Memory B cell (primary cell): ENCODE results near the gene UNC93B1.

Experiments
- ATAC-seq: fragments of 150-1000 bp; cut with Tn5 transposase; 2 replicates; pipeline ENCODE4 v1.10.0; 2021; ENCODE audit warnings: low read depth, mild to moderate bottlenecking, moderate library complexity
- DNase-seq, 2 donors: peaks; one replicate each; pipeline ENCODE4 v3.0.0; 2022; ENCODE audit warnings: low spot score in 2 of 2
- H3K27ac Mint-ChIP-seq: one replicate; pipeline ENCODE4 v1.8.0; 2022; ENCODE audit warnings: mild to moderate bottlenecking, moderate library complexity, mixed read lengths
- H3K27me3 Mint-ChIP-seq: one replicate; pipeline ENCODE4 v1.8.0; 2022; ENCODE audit warnings: mixed read lengths
- H3K36me3 Mint-ChIP-seq: one replicate; pipeline ENCODE4 v1.8.0; 2022; ENCODE audit warnings: mild to moderate bottlenecking, mixed read lengths
- H3K4me1 Mint-ChIP-seq: one replicate; pipeline ENCODE4 v1.8.0; 2022; ENCODE audit warnings: mixed read lengths
- H3K4me3 Mint-ChIP-seq: one replicate; pipeline ENCODE4 v1.8.0; 2022; ENCODE audit warnings: mild to moderate bottlenecking, moderate library complexity, mixed read lengths
- H3K9me3 Mint-ChIP-seq: one replicate; pipeline ENCODE4 v1.8.0; 2022; ENCODE audit warnings: mixed read lengths

The UNC93B1 gene

DNA sequence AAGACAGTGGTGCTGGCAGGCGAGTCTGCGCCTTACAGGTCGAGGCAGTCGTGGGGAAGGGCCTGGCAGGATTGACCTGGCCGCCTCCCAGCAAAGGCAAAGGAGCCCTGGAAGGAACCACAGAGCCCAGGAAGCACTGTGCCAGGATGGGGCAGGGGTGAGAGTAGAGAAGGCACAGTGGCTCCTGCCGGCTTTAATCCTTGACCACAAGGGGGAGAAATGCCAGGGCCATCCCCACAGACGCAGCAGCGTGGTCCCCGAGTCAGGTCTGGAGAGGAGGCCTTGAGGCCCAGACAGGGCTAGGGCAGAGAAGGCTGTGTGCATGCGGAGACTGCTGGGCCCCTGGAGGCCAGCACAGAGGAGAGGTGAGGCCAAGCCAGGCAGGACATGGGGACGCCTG lies 16.7 kb upstream of the UNC93B1 start:
- Mint-ChIP-seq H3K4me3 (no peak overlapping the region), H3K27ac (no peak overlapping the region), H3K4me1 (peaks cover 7% of the 10 kb centered on the region), H3K9me3 (no peaks in the 10 kb centered on the region), H3K36me3 (peaks cover 2% of the 10 kb centered on the region), H3K27me3 (peaks cover 3% of the 10 kb centered on the region)
- DNase-seq (no peak), ATAC-seq (no peak)

DNA sequence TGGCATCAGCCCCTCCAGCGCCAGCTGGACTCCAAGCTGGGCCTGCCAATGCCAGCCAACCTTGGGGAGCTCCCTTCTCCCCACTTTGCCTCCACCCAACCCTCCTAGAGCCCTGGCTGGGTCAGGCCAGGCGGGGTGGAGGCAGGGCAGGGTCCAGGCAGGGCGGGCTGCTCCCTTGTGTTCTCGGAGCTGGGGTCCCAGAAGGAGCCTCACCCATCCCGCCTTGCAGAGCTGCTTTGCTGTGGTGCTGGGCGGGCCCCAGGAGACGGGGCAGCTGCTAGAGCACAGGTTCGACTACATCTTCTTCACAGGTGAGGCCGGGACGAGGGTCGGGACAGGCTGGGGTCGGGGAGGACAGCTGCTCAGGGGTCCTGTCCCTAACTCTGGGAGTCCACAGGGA lies 15.6 kb upstream of the UNC93B1 start:
- DNase-seq (no peak), ATAC-seq (no peak)
- Mint-ChIP-seq H3K9me3 (no peaks in the 10 kb centered on the region), H3K4me1 (peaks cover 7% of the 10 kb centered on the region), H3K4me3 (no peak overlapping the region), H3K27me3 (peaks cover 3% of the 10 kb centered on the region), H3K36me3 (no peaks in the 10 kb centered on the region), H3K27ac (no peak overlapping the region)

DNA sequence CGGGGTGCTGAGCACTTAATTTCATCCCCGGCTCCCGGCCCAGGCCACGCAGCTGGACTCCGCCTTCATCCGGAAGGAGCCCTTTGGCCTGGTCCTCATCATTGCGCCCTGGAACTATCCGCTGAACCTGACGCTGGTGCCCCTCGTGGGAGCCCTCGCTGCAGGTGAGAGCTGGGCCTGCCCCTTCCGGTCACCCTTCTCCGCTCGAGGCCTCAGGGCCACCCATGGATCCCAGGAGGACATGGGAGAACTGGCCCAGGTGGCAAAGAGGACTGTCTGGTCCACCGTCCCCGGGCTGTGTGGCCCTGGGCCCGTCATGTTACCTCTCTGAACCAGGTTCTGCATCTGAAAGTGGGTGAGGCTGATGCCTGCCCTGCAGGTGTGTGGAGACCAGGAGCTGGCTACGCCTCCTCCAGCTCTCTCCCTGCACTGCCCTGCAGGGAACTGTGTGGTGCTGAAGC lies 14.9 kb upstream of the UNC93B1 start:
- Mint-ChIP-seq H3K27me3 (peaks cover 3% of the 10 kb centered on the region), H3K9me3 (no peaks in the 10 kb centered on the region), H3K36me3 (no peaks in the 10 kb centered on the region), H3K4me1 (peaks cover 7% of the 10 kb centered on the region), H3K4me3 (no peak overlapping the region), H3K27ac (no peak overlapping the region)
- DNase-seq (no peak), ATAC-seq (no peak)

DNA sequence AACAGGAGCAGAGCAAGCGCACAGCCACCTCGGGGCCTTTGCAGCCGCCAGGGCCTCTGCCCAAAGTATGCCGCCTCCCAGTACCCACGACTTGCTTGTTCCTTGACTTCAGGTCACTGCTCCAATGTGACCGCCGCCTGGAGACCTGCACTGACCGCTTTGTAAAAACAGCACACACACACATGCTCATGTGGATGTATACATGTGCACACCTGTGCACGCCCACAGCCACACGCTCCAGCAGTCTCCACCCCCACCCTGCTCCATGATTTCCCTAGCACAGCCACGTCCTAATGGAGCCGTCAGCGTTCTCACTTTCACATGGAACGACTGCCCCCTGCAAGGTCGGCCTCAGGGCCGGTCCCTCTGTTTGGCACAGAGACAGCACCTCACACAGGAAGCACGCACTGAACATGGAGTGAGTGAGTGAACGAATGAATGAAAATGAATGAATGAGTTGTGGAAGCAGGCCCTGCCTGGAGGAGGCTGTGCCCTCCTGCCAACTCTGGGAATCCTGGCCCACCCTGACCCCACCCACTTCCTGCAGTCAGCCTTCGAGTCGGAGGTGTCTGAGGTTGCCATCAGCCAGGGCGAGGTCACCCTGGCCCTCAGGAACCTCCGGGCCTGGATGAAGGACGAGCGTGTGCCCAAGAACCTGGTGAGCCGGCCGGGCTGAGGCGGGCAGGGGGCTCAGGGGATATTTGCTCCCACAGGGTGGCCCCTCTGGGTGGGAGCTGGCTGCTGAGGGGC lies 14.3 kb upstream of the UNC93B1 start:
- Mint-ChIP-seq H3K36me3 (no peaks in the 10 kb centered on the region), H3K4me1 (peaks cover 7% of the 10 kb centered on the region), H3K27ac (no peak overlapping the region), H3K4me3 (no peak overlapping the region), H3K27me3 (peaks cover 3% of the 10 kb centered on the region), H3K9me3 (no peaks in the 10 kb centered on the region)
- ATAC-seq (no peak), DNase-seq (no peak)

DNA sequence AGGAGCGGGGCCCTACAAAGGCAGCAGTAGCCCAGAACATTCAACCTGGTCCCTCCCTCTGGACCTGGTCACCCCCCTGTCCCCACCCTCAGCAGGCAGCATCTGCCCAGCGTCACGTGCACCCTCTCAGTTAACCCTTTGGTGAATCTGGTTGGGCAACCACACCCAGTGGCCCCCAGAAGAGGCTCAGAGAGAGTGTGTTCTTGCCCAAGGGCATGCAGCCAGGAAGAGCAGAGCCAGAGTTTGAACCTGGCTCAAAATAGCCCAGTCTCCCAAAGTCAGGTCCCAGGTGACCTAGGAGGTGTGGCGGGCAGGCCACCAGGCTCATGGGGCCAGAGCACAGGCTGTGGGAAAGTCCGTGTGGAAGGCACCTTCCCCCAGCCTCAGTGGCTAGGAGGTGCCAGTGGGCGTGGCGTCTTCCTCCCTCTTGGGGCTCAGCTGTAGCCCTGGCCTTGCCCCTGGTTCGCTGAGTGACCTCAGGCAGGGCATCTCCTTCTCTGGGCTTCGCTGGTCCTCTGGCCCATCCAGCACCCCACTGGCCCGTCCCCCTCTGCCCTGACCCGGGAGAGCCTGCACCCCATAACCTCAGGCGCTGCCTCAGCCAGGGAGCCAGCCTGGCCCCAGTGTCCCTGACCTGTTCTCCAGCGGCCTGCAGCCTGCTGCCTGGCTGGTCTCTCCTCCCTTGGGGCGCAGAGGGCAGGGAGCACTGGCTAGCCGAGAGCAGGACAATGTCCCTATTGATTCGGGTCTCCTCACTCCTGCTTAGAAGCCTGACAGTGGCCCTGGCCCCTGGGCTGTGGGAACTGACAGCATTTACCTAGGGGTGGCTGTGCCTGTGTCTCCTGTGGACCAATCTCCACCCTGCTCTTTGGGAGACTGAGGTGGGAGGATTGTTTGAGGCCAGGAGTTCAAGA lies 13.3 kb upstream of the UNC93B1 start:
- Mint-ChIP-seq H3K9me3 (no peaks in the 10 kb centered on the region), H3K27ac (no peak overlapping the region), H3K4me3 (no peak overlapping the region), H3K4me1 (peaks cover 7% of the 10 kb centered on the region), H3K27me3 (peaks cover 3% of the 10 kb centered on the region), H3K36me3 (no peaks in the 10 kb centered on the region)
- ATAC-seq, result no peak
- DNase-seq, result no peak

DNA sequence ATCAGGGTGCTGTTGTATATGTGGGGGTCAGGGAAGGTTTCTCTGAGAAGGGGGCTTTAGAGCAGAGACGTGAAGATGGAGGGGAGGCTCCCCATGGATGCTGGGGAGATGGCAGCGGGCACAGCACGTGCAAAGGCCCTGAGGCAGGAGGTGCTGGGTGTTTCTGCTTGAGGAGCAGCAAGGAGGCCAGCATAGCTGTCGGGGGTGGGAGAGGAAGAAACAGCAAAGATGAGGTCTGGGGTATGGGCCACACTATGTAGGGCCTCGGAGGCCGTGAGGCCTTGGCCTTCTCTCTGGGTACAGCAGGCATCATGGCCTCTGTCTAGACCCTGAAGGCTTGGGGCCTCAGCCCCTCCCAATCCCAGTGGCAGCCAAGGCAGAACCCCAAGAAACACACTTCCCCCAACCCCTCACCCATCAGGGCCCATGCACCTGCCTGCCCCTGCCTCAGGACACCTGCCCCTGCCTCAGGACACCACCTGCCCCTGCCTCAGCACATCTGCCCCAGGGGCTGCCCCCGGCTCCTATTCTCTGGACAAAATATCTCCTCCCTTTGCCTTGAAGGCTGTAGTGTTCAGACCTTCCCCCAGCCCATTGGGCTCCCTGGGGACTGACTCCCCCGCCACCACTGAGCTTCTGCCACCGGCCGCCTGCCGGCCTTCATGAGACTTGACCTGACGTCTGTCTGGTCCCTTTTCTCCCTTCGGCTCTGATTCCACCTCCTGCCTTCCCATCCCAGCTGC lies 12.4 kb upstream of the UNC93B1 start:
- no peak overlapping the region for H3K4me3 Mint-ChIP-seq
- H3K9me3 Mint-ChIP-seq, result no peaks in the 10 kb centered on the region
- peaks cover 3% of the 10 kb centered on the region for H3K27me3 Mint-ChIP-seq
- ATAC-seq, result no peak
- no peak overlapping the region for H3K27ac Mint-ChIP-seq
- no peaks in the 10 kb centered on the region for H3K36me3 Mint-ChIP-seq
- peaks cover 7% of the 10 kb centered on the region for H3K4me1 Mint-ChIP-seq
- no peak for DNase-seq

DNA sequence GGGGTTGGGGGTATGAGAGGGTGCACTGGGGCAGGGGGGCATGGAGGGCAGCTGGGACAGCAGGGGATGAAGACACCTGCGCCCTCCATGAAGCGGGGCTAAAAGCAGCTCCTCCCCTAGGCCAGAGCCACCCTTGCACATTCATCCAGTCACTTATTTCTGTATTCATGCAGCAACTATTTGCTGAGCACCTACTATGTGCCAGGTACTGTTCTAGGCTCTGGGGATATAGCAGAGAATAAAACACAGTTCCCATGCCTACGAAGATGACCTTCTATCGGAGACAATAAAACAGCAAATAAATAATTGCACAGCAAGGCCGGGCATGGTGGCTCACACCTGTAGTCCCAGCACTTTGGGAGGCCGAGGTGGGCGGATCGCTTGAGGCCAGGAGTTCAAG lies 11.6 kb upstream of the UNC93B1 start:
- ATAC-seq (no peak), DNase-seq (no peak)
- Mint-ChIP-seq H3K9me3 (no peaks in the 10 kb centered on the region), H3K27me3 (peaks cover under 1% of the 10 kb centered on the region), H3K36me3 (no peaks in the 10 kb centered on the region), H3K4me3 (no peak overlapping the region), H3K27ac (no peak overlapping the region), H3K4me1 (peaks cover 5% of the 10 kb centered on the region)

DNA sequence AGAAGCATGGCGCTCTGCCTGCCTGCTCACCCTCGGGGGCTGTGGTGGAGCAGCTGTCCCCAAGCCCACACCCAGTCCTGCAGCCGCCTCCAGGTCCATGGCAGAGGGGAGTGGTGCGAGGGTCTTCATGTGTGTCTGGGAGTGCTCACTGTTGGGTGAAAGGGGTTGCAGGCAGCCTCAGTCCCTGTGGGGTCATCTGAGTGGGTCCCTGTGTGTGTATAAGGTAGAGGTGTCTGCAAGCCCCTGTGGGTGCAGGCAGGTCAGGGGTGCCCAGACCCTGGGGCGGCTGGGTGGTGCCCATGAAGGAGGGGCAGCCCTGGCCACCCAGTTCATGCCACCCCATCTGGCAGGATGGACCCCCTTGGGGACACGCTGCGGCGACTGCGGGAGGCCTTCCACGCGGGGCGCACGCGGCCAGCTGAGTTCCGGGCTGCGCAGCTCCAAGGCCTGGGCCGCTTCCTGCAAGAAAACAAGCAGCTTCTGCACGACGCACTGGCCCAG lies 11.1 kb upstream of the UNC93B1 start:
- no peak for ATAC-seq
- H3K36me3 Mint-ChIP-seq, result no peaks in the 10 kb centered on the region
- no peak for DNase-seq

DNA sequence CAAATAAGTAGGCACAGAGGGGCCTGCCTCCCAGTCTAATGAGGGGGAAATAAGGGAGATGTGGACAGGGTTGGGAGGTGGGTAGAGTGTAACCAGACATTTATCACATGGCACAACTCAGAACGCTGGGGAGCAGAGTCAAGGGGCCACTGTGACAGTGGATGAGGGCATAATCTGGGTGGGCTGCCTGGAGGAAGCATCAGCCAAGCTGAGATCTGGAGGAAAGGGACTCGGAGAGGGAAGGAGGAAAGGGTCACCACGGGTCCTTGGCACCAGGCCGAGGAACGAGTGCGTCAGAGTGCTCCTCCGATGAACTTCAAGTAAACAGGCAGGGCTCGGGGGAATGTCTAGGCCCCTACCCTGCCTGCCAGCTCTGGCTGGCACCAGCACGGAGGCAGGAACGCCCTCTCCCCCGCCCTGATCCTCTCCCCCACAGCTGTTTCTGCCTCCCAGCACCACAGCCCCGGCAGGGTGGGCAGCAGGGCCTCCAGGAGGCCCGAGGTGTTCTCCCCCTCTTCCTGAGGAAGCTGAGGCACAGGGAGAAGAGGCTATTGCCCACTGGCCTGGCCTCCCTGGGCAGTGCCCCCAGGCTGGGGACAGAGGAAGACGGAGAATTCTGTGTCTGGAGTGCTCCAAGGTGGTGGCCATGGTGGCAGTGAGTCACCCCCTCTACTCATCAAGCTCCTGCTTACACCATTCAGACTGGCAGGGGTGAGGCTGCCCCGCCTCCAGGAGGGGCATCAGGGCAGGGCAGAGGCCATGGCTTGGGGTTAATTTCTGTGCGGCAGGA lies 10.5 kb upstream of the UNC93B1 start:
- no peak for ATAC-seq
- H3K27me3 Mint-ChIP-seq, result no peaks in the 10 kb centered on the region
- H3K36me3 Mint-ChIP-seq, result no peaks in the 10 kb centered on the region
- peaks cover 14% of the 10 kb centered on the region for H3K4me1 Mint-ChIP-seq
- no peak for DNase-seq
- H3K27ac Mint-ChIP-seq, result no peak overlapping the region
- H3K9me3 Mint-ChIP-seq, result no peaks in the 10 kb centered on the region
- H3K4me3 Mint-ChIP-seq, result no peak overlapping the region

More for the DNA sequence above, 11.1 kb upstream of the UNC93B1 start:
- Mint-ChIP-seq H3K27me3 (no peaks in the 10 kb centered on the region), H3K4me3 (no peak overlapping the region), H3K27ac (no peak overlapping the region), H3K4me1 (peaks cover 7% of the 10 kb centered on the region), H3K9me3 (no peaks in the 10 kb centered on the region)

DNA sequence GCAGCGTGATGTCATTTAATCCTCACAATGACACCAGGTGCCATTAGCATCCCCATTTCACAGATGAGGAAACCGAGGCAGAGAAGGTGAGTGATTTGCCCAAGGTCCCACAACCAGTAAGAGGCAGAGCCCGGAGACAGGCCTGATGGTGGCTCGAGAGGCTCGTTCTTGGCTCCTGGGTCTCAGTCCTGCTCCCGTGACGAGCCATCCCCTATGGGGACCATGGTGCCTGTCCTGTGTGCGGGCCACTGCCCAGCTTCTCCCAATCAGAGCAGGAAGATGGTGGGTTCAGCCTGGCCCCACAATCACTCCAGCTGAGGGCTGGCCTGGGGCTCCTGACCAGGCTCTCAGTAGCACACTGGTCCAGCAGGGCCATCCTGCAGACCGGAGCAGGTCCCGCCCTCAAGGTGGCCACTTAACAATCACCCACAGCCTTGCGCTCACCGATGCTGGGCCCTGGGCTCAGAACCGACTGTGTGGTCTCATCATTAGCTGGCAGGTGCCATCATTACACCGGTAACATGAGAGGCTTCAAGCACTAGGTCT lies 9.8 kb upstream of the UNC93B1 start:
- DNase-seq, result no peak
- ATAC-seq, result no peak
- Mint-ChIP-seq H3K9me3 (no peaks in the 10 kb centered on the region), H3K27ac (no peak overlapping the region), H3K4me3 (no peak overlapping the region), H3K36me3 (no peaks in the 10 kb centered on the region), H3K4me1 (peaks cover 20% of the 10 kb centered on the region), H3K27me3 (no peaks in the 10 kb centered on the region)

DNA sequence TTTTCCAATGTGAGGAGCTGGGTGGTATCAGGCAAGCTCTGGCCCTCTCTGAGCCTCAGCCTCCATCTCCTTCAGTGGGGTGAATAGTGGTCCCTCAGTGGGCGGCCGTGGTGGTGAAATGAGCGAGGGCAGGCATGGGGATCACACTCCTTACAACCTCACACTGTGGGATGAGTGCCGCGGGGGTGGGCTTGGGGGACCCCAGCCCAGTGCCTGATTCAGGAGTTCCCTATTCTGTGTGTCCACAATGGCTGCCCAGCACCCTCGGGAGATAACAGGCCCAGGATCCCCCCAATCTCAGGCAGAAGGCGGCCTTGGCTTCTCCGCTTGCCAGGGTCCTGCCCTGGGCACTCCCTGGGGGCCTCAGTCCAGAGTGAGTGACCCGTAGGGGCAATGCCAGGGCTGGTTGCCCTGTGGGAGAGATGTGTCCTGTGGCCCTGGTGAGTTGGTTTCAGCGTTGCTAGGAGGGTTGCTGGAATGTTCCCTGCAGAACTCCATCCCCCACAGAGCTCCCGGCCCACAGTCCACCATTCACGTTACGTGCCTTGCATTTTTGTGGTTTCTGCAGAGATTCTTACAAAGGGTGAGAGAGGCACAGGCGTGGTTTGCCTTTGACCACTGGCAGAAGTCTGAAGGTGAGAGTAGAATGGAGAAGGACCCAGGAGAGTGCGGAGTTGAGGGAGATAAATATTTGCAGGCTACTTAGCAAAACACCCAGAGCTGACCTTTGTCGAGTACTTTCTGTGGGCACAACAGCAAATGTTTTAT lies 9.1 kb upstream of the UNC93B1 start:
- Mint-ChIP-seq H3K27me3 (no peaks in the 10 kb centered on the region), H3K4me3 (no peak overlapping the region), H3K36me3 (no peaks in the 10 kb centered on the region), H3K4me1 (peaks cover 20% of the 10 kb centered on the region), H3K27ac (no peak overlapping the region), H3K9me3 (no peaks in the 10 kb centered on the region)
- no peak for DNase-seq
- no peak for ATAC-seq

DNA sequence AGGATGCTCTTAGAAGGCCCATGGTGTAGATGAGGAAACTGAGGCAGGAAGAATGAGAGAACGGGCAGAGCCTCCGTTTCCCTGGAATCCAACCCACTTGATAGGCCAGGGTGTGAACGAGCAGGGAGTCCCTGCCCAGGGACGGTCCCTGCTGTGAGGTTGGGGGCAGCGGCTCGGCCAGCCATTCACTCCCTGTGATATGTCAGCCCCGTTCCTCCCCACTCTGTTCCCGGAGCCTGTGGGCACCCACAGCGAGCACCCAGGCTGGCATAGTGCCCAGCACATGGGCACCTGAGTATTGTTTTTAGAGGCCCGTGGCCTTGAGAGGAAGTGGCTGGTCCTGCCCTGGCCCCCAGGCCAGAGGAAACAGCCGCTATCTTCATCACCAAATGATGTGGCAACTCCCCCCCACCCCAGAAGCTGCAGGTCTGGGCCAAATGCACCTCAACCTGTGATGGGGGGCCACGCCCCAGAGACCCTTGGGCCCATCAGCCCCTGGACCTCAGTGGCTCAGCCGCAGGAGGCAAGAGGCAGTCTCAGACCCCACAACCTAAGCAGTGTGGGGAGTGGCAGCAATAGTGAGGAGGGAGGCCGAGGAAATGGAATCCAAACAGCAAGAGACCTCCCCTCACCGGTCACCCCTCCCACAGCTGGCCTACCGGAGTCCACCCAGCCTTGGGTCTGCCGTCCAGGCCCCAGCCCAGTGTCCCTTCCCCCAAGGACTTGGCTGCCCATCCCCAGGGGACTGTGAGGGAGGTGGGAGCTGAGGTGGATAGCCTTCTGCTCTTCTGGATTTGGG lies 8.3 kb upstream of the UNC93B1 start:
- H3K27me3 Mint-ChIP-seq, result no peaks in the 10 kb centered on the region
- H3K4me3 Mint-ChIP-seq, result no peak overlapping the region
- no peaks in the 10 kb centered on the region for H3K36me3 Mint-ChIP-seq
- peaks cover 20% of the 10 kb centered on the region for H3K4me1 Mint-ChIP-seq
- no peak overlapping the region for H3K27ac Mint-ChIP-seq
- H3K9me3 Mint-ChIP-seq, result no peaks in the 10 kb centered on the region
- no peak for DNase-seq
- ATAC-seq, result no peak
